IPS-NIHi11 (cell line): Measurements from ENCODE around the gene PCDH9.

ENCODE experiments used
- DNase-seq: peaks from one replicate; pipeline ENCODE4 v3.0.0; 2012; ENCODE audit warnings: mixed read lengths, low spot score

Gene PCDH9

GRCh38 chr13:67156723-67157060, 73.4 kb downstream of the PCDH9 start:
- no peak for DNase-seq

- DNase-seq = no peak
These were observed 74.0 kb downstream of the PCDH9 start for GRCh38 chr13:67155898-67156722.

GRCh38 chr13:67152085-67152484, 78.1 kb downstream of the PCDH9 start:
- DNase-seq = no peak

GRCh38 chr13:67151652-67152051, 78.5 kb downstream of the PCDH9 start:
- no peak for DNase-seq

- no peak for DNase-seq
These were observed 79.5 kb downstream of the PCDH9 start for GRCh38 chr13:67150608-67151007.

GRCh38 chr13:67148161-67148571, 82.0 kb downstream of the PCDH9 start:
- no peak for DNase-seq

- peak; percentile 11 for DNase-seq
These were observed 82.6 kb downstream of the PCDH9 start for GRCh38 chr13:67147342-67148133.

GRCh38 chr13:67146523-67147130, 83.5 kb downstream of the PCDH9 start:
- no peak for DNase-seq

GRCh38 chr13:67145950-67146349, 84.2 kb downstream of the PCDH9 start:
- DNase-seq = no peak

- no peak for DNase-seq
These were observed 86.5 kb downstream of the PCDH9 start for GRCh38 chr13:67143544-67144115.

- peak; percentile 8 for DNase-seq
These were observed 90.1 kb downstream of the PCDH9 start for GRCh38 chr13:67140006-67140405.

GRCh38 chr13:67139551-67139950, 90.6 kb downstream of the PCDH9 start:
- DNase-seq = no peak

GRCh38 chr13:67138970-67139369, 91.2 kb downstream of the PCDH9 start:
- no peak for DNase-seq

GRCh38 chr13:67137044-67137735, 92.9 kb downstream of the PCDH9 start:
- DNase-seq = no peak

GRCh38 chr13:67136157-67136556, 94.0 kb downstream of the PCDH9 start:
- DNase-seq = no peak

- no peak for DNase-seq
These were observed 94.8 kb downstream of the PCDH9 start for GRCh38 chr13:67135356-67135755.

GRCh38 chr13:67134417-67135129, 95.6 kb downstream of the PCDH9 start:
- DNase-seq = no peak

GRCh38 chr13:67133476-67133875, 96.7 kb downstream of the PCDH9 start:
- no peak for DNase-seq

GRCh38 chr13:67131393-67131792, 98.7 kb downstream of the PCDH9 start:
- no peak for DNase-seq

GRCh38 chr13:67130444-67130843, 99.7 kb downstream of the PCDH9 start:
- DNase-seq = no peak

- no peak for DNase-seq
These were observed 102.0 kb downstream of the PCDH9 start for GRCh38 chr13:67128136-67128535.
